BLaER1 (cell line): ENCODE measurements around the gene FRRS1L.

Experiments used
- H3K27ac ChIP-seq: shearing (Covaris generic); formaldehyde crosslinking; 2 replicates; pipeline ENCODE4 v1.8.1; 2022
- H3K27me3 ChIP-seq: shearing (Covaris generic); formaldehyde crosslinking; 2 replicates; pipeline ENCODE4 v1.8.1; 2022
- H3K36me3 ChIP-seq: shearing (Covaris generic); formaldehyde crosslinking; 2 replicates; pipeline ENCODE4 v1.8.1; 2022
- H3K4me1 ChIP-seq: shearing (Covaris generic); formaldehyde crosslinking; 2 replicates; pipeline ENCODE4 v1.8.1; 2022
- H3K4me2 ChIP-seq: shearing (Covaris generic); formaldehyde crosslinking; 2 replicates; pipeline ENCODE4 v1.8.1; 2022
- H3K4me3 ChIP-seq: shearing (Covaris generic); formaldehyde crosslinking; 2 replicates; pipeline ENCODE4 v1.8.1; 2022
- H3K9ac ChIP-seq: shearing (Covaris generic); formaldehyde crosslinking; 2 replicates; pipeline ENCODE4 v1.8.1; 2022
- H3K9me3 ChIP-seq: shearing (Covaris generic); formaldehyde crosslinking; 2 replicates; pipeline ENCODE4 v1.8.1; 2022
- H4K20me1 ChIP-seq: shearing (Covaris generic); formaldehyde crosslinking; 2 replicates; pipeline ENCODE4 v1.8.1; 2022
- Cebpa-rat ChIP-seq: shearing (Covaris generic); IDR thresholded peaks from 2 replicates; pipeline ENCODE4 v1.8.1; 2022

The FRRS1L gene, protein sequence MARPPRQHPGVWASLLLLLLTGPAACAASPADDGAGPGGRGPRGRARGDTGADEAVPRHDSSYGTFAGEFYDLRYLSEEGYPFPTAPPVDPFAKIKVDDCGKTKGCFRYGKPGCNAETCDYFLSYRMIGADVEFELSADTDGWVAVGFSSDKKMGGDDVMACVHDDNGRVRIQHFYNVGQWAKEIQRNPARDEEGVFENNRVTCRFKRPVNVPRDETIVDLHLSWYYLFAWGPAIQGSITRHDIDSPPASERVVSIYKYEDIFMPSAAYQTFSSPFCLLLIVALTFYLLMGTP

DNA sequence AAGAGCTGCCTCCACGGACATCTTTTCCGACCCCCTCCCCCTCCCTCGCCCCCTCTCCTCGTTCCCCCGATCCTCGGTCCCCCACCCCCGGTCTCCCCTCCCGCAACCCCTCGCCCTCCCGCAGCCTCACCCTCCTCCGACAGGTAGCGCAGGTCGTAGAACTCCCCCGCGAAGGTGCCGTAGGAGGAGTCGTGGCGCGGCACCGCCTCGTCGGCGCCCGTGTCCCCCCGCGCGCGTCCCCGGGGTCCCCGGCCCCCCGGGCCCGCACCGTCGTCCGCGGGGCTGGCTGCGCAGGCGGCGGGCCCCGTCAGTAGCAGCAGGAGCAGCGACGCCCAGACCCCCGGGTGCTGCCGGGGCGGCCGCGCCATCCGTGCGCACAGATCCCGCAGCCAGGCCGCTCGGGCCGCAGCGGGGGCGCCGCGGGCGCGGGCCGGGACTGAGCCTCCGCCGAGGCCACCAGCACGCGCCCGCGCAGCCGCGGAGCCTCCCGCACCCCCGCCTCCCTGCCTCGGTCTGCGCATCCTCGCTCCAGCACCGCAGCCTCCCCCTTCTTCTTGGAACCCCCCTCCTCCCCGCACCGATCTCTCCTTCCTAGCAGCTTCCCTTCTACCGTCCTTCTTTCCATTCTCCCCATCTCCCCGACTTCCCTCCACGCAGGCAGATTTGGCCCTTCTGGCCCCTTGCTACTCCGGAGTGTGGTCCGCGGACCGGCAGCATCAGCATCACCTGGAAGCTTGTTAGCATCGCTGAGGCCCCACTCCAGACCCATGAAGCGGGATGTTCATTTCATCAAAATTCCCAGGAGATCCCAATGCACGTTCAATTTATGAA, at the start of gene FRRS1L:
Gene FRRS1L (minus strand): TSS at position 479 of the 831 bp plus-strand sequence. CDS start 111 bp downstream, at position 368.
- no peaks in the 10 kb centered on the region for H3K36me3 ChIP-seq
- no peaks in the 10 kb centered on the region for H4K20me1 ChIP-seq
- H3K4me2 ChIP-seq = no peak within 1 kb of the TSS
- no peak within 1 kb of the TSS for H3K27ac ChIP-seq
- 0 out of 2 replicates have a peak, but pooled peaks cover 19% of the 10 kb centered on the region for H3K9me3 ChIP-seq
- no peak within 1 kb of the TSS for H3K4me3 ChIP-seq
- peaks cover 16% of the 10 kb centered on the region for H3K4me1 ChIP-seq
- H3K27me3 ChIP-seq = no peaks in the 10 kb centered on the region
- H3K9ac ChIP-seq = no peak within 1 kb of the TSS
- TF ChIP-seq Cebpa-rat = no peak

DNA sequence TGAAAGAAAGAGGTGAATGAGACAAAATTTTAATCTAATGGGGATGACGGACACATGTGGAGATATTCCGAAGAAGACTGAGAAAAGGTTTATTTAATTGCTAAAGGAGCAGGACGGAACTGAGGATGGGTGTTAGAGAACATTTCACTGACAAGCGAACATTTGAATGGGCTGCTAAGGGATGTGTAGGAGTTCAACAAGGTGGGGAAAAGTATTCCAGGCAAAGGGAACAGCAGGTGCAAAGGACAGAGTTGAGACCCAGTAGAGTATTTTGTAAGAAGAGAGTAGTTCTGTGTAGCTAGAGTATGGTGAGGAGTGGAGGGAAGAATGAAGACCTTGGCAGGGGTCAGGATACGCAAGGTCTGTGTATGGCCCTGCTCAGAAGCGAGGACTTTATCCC, 47.4 kb upstream of the FRRS1L start:
- TF ChIP-seq Cebpa-rat = no peak
- Histone ChIP-seq H3K9me3 (no peaks in the 10 kb centered on the region), H3K36me3 (no peaks in the 10 kb centered on the region), H3K9ac (no peak overlapping the region), H3K4me3 (no peak overlapping the region), H3K4me2 (no peak overlapping the region), H3K4me1 (no peaks in the 10 kb centered on the region), H3K27me3 (no peaks in the 10 kb centered on the region), H4K20me1 (no peaks in the 10 kb centered on the region), H3K27ac (no peak overlapping the region)

DNA sequence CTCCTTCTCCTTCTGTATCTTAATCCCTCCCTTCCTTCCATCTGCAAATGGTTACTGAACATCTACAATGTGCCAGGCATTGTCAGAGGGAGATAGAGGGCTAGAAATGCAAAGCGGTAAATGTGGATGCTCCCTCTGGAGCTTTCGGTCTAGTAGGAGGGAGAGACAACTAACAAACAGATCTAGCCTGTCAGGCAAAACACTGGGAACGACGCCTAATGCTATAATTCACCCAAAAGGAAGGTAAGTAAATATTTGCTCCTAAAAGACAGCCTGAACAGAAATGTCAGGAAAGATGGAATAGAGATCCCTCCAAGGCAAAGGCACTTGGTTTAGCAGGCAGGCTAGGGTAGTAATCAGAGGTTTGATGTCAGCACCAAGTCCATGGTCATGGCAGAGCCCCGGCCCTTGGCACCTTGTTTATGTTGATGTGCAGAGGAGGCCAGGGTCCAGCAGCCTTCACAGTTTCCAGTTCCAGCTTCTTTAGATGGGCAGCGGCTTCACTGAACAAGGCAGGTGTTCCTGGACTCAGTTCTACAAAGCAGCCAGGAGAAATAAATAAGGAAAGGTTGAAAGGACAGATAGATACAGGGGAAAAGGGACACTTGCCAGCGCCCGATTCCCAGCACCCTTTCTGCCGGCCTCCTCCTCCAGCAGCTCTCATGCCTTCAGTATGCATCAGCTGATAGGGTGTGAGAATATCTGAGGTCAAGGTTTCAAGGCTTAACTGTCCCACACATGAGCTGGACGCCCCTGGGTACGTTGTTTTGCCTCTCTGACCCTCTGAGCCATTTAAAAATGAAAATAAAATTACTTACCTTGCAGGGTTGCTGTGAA, 46.5 kb upstream of the FRRS1L start:
- Histone ChIP-seq H3K4me3 (no peak overlapping the region), H3K9me3 (no peaks in the 10 kb centered on the region), H3K4me1 (no peaks in the 10 kb centered on the region), H3K27ac (no peak overlapping the region), H3K4me2 (no peak overlapping the region), H3K36me3 (no peaks in the 10 kb centered on the region), H3K9ac (no peak overlapping the region), H3K27me3 (no peaks in the 10 kb centered on the region), H4K20me1 (no peaks in the 10 kb centered on the region)
- TF ChIP-seq Cebpa-rat = no peak

DNA sequence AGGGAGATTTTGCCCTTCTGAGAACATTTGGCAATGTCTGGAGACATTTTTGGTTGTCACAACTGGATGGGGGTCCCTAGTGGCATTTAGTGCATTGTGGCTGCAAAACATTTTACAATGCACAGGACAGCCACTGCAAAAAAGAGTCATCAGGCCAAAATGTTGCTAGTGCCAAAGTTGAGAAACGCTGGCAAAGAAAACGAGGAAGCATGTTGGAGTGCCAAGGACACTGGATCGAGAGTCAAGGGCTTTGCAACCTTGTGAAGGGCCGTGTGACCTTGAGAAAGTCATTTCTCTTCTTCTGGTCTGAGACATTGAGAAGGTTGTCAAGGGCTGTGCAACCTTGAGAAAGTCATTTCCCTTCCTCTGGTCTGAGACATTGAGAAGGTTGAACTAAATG, 45.7 kb upstream of the FRRS1L start:
- no peak overlapping the region for H3K4me2 ChIP-seq
- no peak overlapping the region for H3K27ac ChIP-seq
- H4K20me1 ChIP-seq = no peaks in the 10 kb centered on the region
- H3K27me3 ChIP-seq = no peaks in the 10 kb centered on the region
- no peak overlapping the region for H3K4me3 ChIP-seq
- no peaks in the 10 kb centered on the region for H3K9me3 ChIP-seq
- no peak for TF ChIP-seq Cebpa-rat
- no peaks in the 10 kb centered on the region for H3K36me3 ChIP-seq
- H3K4me1 ChIP-seq = no peaks in the 10 kb centered on the region
- no peak overlapping the region for H3K9ac ChIP-seq

DNA sequence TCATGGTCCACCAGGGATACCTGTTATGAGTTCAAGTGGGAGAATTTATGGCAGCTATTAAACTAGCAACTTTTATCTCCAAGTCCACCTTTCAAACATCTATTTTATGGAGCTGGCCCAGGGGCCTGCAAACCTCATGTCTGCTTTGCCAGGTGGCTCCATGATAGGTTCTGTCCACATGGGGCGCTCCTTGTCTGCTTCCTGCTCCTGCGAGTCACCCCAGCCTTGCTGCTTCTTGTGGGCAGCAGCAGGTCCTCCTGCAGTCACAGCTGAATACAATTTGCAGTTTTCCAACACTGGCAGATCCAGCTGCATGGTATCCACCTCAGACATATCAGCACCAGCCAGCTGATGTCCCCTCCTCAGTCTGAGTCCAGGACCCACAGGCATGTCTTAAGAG, 39.6 kb upstream of the FRRS1L start:
- H3K36me3 ChIP-seq = no peaks in the 10 kb centered on the region
- H3K4me1 ChIP-seq = no peaks in the 10 kb centered on the region
- H3K4me2 ChIP-seq = no peak overlapping the region
- H3K9ac ChIP-seq = no peak overlapping the region
- H4K20me1 ChIP-seq = no peaks in the 10 kb centered on the region
- H3K9me3 ChIP-seq = no peaks in the 10 kb centered on the region
- no peak overlapping the region for H3K27ac ChIP-seq
- TF ChIP-seq Cebpa-rat = no peak
- no peak overlapping the region for H3K4me3 ChIP-seq
- no peaks in the 10 kb centered on the region for H3K27me3 ChIP-seq

DNA sequence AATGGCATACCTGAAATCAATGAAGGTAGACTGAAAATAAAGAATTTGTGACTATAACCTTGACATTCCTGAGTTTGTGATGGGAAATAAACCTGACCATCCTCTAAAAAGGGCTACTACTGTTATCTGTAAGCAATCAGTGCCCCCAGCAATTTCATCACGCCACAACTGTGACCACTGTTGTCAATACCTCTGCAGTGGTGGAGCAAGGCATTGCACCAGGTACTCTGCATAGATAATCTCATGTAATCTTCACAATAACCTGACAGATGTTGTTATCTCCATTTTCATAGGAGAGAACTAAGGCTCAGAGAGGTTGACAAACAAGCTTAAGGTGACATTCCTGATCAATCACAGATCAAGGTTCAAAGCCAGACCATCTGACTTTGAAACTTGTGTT, 38.5 kb upstream of the FRRS1L start:
- H3K4me2 ChIP-seq = no peak overlapping the region
- H3K27ac ChIP-seq = no peak overlapping the region
- no peaks in the 10 kb centered on the region for H3K4me1 ChIP-seq
- H3K36me3 ChIP-seq = no peaks in the 10 kb centered on the region
- H3K27me3 ChIP-seq = no peaks in the 10 kb centered on the region
- H3K4me3 ChIP-seq = no peak overlapping the region
- no peaks in the 10 kb centered on the region for H3K9me3 ChIP-seq
- H3K9ac ChIP-seq = no peak overlapping the region
- H4K20me1 ChIP-seq = no peaks in the 10 kb centered on the region
- no peak for TF ChIP-seq Cebpa-rat

DNA sequence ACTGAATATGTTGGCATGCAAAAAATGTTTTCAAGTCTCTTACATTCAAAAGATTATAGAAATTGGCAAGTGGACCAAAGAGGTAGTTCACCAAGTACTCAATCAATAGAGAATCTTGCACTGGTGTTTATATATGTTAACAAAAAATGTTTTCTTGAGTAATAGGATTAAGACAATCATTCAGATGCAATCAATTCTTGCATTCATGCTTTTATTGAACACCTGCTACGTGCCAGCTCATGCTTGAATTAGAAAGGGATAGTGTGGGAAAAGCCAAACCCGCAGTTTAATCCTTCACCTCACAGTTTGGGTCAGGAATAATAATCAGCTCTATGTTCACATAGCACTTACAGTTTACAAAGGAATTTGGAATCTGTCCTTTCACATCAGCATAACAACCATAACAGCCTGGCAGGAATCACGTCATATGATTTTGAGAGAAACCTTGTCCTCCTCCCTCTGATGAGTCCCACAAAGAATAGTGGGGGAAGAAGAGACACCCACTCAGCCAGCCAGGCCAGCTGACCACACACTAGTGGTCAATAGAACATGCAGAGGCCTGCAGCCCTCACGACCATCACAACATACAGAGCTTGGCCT, 36.8 kb upstream of the FRRS1L start:
- no peak for TF ChIP-seq Cebpa-rat
- H3K27ac ChIP-seq = no peak overlapping the region

DNA sequence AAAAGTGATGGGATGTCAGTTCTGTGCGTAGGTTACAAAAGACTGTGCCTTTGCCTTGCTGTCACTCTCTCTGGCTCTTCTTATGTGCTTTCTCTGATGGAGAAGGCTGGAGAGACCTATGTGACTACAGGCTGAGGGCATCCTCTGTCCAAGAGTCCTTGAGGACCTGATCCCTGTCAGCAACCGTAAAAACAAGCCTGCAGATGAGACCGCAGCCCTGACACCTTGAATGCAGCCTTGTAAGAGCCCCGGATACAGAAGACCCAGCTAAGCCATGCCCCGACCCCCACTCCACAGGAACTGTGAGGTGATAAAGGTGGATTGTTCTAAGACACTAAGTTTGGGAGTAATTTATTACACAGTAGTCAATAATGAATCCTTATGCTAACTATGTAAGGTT, 32.6 kb upstream of the FRRS1L start:
- Histone ChIP-seq H3K27ac (no peak overlapping the region), H3K4me1 (no peaks in the 10 kb centered on the region), H3K4me2 (no peak overlapping the region), H3K9me3 (no peaks in the 10 kb centered on the region), H3K9ac (no peak overlapping the region), H4K20me1 (no peaks in the 10 kb centered on the region), H3K27me3 (no peaks in the 10 kb centered on the region), H3K36me3 (no peaks in the 10 kb centered on the region), H3K4me3 (no peak overlapping the region)
- TF ChIP-seq Cebpa-rat = no peak

More for the DNA sequence above, 36.8 kb upstream of the FRRS1L start:
- H3K27me3 ChIP-seq = no peaks in the 10 kb centered on the region
- no peak overlapping the region for H3K4me3 ChIP-seq
- H3K36me3 ChIP-seq = no peaks in the 10 kb centered on the region
- H3K4me1 ChIP-seq = no peaks in the 10 kb centered on the region
- H3K9me3 ChIP-seq = no peaks in the 10 kb centered on the region
- no peak overlapping the region for H3K4me2 ChIP-seq
- no peaks in the 10 kb centered on the region for H4K20me1 ChIP-seq
- H3K9ac ChIP-seq = no peak overlapping the region

DNA sequence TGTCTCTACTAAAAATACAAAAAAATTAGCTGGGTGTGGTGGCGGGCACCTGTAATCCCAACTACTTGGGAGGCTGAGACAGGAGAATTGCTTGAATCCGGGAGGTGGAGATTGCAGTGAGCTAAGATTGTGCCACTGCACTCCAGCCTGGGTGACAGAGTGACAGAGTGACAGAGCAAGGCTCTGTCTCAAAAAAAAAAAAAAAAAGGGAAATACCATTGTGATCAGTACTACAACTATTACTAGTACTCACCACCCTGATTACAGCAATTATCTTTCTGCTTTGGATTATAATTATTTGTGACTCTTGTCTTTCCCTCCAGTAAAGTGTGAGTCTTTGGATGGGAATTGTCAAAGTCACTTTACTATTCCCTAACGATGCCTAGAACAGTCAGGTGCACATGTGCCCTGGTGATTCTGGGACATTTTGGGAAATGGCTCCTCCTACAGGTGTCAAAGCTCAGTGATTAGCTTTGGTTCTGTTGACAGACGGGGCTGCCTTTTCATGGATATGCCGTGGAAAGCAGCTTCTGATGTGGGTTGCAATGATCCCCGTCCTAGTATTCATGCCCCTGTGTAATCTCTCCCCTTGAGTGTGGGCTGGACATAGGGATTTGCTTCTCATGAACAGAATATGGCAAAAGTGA, 31.8 kb upstream of the FRRS1L start:
- H3K9ac ChIP-seq = no peak overlapping the region
- H3K9me3 ChIP-seq = no peaks in the 10 kb centered on the region
- no peak for TF ChIP-seq Cebpa-rat
- no peak overlapping the region for H3K4me3 ChIP-seq
- no peaks in the 10 kb centered on the region for H3K4me1 ChIP-seq
- H3K4me2 ChIP-seq = no peak overlapping the region
- H3K27ac ChIP-seq = no peak overlapping the region
- H4K20me1 ChIP-seq = no peaks in the 10 kb centered on the region
- no peaks in the 10 kb centered on the region for H3K36me3 ChIP-seq
- H3K27me3 ChIP-seq = no peaks in the 10 kb centered on the region
